Esophagus muscularis mucosa (tissue), 4 donors: ENCODE data around the gene NANOS1.

Experiments used
- EP300 ChIP-seq: sonication (generic); formaldehyde crosslinking; IDR thresholded peaks from one replicate; pipeline ENCODE4 v1.6.1; 2017; ENCODE audit warnings: antibody characterized with exemption
- POLR2AphosphoS5 ChIP-seq, 2 donors: sonication (generic); formaldehyde crosslinking; IDR thresholded peaks; one replicate each; pipeline ENCODE4 v1.6.1; 2017; ENCODE audit warnings: antibody characterized with exemption in 2 of 2
- TF ChIP-seq, protein P1 (sequence below), 3 experiments: fragments of 200-600 bp in 2 of 3; fragments of 450-650 bp in 1 of 3; sonication (generic) in 2 of 3; IDR thresholded peaks; one replicate each; pipeline ENCODE4 v1.5.1; 2017 to 2019; ENCODE audit warnings: antibody characterized with exemption in 3 of 3, mild to moderate bottlenecking in 2 of 3, moderate library complexity in 1 of 3

DNA sequence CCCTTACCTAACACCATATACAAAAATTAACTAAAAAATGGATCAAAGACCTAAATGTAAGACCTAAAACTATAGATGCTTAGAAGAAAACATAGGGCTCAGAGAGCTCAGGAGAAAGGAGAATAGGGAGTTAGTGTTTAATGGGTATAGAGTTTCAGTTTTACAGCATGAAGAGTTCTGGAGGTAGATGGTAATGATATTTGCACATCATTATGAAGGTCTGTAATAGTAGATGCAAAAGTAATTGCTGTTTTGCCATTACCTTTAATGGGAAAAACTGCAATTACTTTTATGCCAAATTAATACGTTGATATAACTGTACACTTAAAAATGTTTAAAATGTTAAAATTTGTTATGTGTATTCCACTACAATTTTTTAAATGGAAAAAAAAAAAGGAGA, 39.2 kb upstream of the NANOS1 start:
- TF ChIP-seq, protein P1, sequence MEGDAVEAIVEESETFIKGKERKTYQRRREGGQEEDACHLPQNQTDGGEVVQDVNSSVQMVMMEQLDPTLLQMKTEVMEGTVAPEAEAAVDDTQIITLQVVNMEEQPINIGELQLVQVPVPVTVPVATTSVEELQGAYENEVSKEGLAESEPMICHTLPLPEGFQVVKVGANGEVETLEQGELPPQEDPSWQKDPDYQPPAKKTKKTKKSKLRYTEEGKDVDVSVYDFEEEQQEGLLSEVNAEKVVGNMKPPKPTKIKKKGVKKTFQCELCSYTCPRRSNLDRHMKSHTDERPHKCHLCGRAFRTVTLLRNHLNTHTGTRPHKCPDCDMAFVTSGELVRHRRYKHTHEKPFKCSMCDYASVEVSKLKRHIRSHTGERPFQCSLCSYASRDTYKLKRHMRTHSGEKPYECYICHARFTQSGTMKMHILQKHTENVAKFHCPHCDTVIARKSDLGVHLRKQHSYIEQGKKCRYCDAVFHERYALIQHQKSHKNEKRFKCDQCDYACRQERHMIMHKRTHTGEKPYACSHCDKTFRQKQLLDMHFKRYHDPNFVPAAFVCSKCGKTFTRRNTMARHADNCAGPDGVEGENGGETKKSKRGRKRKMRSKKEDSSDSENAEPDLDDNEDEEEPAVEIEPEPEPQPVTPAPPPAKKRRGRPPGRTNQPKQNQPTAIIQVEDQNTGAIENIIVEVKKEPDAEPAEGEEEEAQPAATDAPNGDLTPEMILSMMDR (IDR thresholded peaks at IDR 0.05), result no peak
- TF ChIP-seq EP300, result no peak
- no peak for TF ChIP-seq POLR2AphosphoS5 (IDR thresholded peaks at IDR 0.05)
